NCI-H146 treated with DMSO at 0.1 percent for 48 hours (cell line): ENCODE measurements around the gene RAB3D.
"Not testable (repeated sequence)": the region's sequence is repeated elsewhere in the genome, so short reads cannot be mapped to it uniquely, and the experiment has no call there.

ENCODE experiments used
- DNase-seq: peaks from one replicate; lab custom pipeline; 2025; ENCODE audit not compliant: unreplicated experiment; lab: John Stamatoyannopoulos, UW

RAB3D gene

DNA sequence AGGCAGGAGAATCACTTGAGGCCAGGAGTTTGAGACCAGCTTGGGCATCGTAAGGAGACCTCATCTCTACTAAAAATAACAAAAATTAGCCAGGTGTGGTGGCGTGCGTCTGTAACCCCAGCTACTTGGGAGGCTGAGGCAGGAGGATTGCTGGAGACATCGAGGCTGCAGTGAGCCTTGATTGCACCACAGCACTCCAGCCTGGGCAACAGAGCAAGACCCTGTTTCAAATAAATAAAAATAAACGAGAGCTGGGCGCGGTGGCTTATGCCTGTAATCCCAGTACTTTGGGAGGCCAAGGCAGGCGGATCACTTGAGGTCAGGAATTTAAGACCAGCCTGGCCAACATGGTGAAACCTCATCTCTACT lies 626 bp upstream of the RAB3D start:
- not testable (repeated sequence) for DNase-seq

DNA sequence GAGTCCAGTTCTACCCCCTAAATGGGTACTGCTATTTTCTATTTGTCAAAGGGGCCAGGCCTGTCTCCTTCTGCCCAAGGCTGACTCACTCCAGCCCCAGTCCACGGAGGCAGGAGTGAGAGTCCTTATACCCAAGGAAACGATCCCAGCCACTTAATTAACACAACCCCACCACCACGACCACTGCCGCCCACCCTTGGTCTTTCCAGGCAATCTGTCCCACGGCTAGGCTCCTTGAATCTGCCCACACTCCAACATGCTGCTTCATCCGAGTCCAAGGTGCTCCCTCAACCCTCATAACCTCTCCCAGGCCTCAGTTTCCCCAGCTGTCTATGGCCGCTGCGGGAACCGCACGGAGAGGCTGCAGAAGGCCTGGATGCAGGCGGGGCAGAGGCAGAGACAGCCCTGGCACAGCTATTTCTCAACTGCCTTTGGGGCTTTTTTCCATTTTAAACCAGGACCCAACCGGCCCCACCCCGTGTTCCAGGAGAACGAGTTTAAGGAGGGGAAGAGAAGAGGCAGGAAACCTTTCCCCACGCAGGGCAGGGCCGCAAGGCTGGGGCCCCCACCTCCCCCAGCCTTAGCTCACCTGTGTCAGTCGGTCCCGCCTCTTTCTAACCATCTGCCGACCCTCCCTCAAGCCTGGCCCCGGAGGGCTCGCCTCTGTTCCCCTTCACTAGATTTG lies 746 bp downstream of the RAB3D start:
- no peak for DNase-seq

DNA sequence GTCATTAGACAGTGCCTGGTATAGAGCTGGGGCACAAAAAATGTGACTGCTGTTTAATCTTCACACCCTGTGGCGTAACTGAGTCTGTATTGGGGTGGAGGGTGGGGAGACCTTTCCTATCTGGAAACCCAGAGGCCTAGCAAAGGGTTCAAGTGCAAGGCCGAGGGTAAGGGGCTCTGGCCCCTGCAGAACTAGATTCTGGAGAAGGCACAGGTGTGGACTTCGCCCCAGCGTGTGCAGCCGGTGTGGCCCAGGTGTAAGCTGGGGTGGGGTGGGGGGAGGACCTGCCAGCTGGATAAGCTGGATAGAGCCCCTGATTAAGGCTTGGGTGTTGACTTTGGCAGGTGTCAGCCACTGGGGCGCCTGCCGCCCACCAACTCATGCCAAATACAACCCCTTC lies 1.3 kb downstream of the RAB3D start:
- DNase-seq = no peak

DNA sequence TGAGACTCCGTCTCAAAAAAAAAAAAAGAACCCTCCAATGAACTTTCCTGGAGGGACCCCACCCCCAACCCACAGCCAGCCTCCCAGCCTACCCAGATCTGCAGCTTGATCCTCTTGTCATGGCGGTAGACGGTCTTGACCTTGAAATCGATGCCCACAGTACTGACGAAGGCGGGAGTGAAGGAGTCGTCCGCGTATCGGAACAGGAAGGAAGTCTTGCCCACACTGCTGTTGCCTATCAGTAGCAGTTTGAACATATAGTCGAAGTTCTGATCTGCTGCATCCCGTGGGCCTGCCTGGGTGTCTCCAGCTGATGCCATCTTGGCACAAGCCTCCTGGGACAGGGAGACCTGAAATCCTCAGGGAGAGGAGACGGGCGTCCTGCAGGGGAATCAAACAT lies 2.4 kb downstream of the RAB3D start:
- no peak for DNase-seq

DNA sequence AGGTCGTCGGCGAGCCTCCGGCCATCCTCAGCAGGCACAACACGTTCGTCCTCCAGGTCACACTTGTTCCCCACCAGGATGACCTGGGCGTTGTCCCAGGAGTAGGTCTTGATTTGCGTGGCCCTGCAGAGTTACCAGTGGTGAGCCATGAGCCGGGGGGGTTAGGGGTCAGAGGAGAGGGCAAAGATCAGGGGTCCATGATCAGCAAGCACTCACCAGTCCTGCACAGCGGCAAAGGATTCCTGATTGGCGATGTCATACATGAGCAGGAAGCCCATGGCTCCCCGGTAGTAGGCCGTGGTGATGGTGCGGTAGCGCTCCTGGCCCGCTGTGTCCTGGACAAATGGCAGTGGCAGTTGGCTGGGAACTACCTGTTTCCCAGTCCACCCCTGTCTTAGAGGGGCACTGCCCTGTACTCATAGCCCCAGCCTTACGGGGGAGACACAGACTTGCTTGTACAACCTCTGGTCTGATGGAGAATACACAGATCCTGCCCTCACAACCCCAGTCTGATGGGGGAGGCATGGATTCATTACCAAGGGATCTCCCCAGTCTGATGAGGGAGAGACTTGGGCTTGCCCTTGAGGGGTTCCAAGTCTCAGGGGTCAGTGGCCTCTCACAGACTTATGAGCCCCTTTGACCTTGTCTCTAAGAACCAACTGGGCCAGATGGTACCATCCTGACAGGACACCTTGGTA lies 3.9 kb downstream of the RAB3D start:
- no peak for DNase-seq

DNA sequence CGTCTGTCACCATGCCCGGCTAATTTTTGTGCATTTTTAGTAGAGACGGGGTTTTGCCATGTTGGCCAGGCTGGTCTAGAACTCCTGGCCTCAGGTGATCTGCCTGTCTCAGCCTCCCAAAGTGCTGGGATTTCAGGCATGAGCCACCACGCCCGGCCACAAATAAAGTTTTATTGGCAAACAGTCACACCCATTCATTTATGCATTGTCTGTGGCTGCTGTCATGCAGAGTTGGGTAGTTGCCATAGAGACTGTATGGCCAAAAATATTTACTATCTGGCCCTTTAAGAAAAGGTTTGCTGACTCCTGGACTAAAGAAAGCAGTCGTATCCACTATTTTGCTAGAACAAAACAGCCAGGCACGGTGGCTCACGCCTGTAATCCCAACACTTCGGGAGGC lies 5.6 kb downstream of the RAB3D start:
- DNase-seq = not testable (repeated sequence)

DNA sequence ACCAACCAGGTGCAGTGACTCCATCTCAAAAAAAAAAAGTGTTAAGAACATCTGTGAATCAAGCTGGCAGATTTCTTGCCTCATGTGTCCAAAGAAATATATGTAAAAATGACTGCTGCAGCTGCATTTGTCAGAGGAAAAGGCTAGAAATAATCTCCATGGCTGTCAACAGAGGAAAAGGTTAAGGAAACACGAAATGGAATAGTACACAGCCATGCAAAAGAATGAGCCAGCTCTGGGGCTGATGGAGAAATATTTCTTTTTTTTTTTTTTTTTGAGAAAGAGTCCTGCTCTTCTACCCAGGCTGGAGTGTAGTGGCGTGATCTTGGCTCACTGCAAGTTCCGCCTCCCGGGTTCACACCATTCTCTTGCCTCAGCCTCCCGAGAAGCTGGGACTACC lies 6.6 kb downstream of the RAB3D start:
- no peak for DNase-seq

DNA sequence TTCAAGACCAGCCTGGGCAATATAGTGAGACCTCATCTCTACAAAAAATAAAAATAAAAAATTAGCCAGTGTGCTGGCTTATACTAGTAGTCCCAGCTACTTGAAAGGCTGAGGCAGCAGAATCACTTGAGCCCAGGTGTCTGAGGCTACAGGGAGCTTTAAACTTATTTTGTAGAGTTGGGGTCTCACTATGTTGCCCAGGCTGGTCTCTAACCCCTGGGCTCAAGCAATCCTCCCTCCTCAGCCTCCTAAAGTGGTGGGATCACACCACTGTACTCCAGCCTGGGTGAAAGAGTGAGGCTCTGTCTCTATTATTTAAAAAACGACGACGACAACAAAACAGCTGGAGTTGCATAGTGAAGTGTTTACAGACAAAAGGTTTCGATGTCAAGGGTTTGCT lies 8.0 kb downstream of the RAB3D start:
- DNase-seq = no peak

DNA sequence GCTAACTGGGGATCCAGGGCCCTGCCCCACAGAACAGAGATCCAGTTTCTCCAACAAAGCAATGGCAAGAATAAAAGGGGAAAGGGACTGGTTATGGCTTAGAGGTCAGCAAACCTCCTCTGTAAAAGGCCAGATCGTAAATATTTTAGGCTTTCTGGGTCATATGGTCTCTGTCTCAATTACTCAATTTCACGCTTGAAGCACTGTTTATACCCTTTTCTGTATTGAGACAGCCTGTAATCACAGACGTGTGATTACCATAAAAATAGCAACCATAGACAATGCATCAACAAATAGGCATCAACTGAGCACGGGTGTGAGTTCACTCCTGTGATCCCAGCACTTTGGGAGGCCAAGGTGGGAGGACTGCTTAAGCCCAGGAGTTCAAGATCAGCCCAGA lies 9.3 kb downstream of the RAB3D start:
- DNase-seq = no peak

DNA sequence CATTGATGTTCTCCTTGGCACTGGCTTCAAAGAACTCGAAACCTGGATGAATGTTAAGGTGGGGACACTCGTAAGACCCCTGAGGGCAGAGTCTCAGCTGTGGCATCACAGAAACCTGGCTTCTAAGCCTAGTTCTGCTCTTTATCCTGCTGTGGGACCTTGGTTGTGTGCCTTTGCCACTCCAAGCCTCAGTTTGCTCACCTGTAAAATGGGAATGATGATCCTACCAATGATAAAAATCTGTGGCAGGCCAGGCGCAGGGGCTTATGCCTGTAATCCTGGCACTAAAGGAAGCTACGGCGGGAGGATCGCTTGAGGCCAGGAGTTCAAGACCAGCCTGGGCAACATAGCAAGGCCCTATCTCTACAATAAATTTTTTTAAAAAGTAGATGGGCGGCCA lies 13.9 kb downstream of the RAB3D start:
- DNase-seq = no peak

DNA sequence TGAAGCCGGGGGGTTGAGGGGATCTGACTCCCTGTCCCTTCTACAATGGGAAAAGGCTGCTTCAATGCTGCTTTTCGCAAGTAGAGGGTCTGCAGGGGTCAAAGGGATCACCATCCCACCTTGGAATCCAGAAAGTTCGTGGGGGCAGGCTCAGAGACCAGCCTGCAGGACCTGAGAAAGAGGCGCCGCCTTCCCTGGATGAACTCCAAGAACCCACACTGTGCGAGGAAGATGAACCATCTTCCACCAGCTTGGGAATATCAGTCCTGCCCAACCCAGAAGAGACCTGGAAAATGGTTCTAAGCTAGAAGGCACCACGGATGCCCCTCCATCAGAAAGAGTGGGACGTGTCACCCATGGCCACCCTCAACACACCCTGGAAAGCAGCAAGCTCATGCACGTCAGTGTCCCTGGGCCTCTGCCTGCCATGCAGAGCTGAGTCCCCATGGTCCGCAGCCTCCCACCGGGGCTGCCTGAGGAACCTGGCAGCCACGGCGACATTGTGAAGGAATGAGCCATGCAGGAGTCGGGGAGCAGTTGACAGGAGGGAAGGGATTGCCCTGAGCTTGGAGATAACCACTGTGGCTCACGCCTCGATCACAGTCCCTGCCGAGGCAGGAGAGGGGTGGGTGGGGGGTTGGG lies 14.6 kb downstream of the RAB3D start:
- no peak for DNase-seq

DNA sequence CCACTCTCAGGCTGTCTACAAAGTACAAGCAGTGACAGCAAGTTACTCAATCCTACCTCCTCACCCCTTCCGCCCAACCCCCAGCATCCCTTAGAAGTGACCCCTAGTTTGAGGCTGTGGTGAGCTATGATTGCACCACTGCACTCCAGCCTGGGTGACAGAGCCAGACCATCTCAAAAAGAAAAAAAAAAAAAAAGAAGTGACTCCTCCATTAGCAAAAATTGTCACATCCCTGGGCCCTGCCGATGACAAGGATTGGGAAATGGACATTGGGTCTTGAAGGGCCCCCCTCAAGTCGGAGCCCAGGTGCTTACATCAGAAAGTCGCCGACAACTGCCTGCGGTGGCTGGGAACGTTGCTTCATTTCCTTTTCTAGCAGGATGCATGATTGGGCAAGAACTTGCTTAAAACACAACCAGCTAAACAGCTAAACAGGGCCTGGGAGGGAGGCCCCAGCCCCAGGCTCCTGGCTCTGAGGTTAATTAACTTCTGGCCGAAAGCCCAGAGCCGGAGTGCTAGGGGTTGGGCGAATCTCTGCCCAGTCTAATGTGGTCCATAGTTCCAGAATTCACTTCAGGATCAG lies 15.3 kb downstream of the RAB3D start:
- DNase-seq = no peak

DNA sequence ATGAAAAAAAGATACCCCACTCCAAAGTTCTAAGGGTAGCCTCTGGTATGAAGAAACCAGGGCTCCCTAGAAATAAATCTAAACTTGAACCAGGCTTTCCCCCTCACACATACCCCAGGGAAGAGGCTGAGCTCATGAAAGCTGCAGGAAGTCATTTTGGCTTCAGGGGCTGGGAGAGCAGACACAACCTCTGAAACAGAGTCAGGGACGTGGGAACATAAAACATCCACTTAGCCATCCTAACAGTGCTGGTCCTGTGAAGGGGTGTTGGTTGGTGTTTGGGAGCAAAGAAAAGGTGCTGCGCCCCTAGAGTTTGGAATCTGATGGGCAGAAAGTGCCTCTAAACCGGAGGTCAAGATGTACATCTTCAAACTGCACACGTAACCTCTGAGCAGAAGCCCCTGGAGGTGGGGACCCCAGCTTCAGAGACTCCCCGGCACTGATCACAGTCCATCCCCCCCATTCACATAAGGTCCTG lies 15.8 kb downstream of the RAB3D start:
- DNase-seq = no peak

DNA sequence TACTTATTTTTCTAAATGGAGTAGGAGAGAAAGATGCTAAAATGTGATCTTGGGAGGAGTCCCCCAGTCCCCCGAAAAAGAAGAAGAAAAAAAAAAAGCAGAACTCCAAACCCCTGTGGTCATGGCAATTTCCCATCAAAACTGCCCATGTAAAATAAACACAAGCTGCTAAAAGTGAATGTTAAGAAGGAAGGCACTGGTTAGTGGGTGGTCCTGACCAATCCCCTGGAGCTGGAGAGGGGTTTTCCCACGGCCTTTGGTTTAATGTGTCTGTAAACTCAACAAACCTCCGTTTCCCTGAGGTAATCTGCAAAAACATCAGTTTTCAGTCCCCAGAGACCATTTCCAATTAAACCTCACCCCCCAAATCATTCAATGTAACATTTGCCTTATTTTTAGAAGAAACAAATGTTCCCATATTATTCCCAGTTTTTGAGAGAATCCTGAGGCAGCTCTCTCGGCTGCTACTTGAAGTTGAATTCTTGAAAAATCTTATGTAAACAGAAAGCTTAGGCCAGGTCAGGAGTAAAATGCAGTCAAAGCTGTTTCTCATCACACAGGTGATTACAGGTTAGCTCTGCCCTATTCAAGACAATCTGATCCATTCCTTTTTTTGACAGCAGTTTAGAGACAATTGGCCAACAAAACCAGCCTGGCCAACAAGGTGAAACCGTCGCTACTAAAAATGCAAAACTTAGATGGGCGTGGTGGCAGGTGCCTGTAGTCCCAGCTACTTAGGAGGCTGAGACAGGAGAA lies 17.0 kb downstream of the RAB3D start:
- DNase-seq = no peak

DNA sequence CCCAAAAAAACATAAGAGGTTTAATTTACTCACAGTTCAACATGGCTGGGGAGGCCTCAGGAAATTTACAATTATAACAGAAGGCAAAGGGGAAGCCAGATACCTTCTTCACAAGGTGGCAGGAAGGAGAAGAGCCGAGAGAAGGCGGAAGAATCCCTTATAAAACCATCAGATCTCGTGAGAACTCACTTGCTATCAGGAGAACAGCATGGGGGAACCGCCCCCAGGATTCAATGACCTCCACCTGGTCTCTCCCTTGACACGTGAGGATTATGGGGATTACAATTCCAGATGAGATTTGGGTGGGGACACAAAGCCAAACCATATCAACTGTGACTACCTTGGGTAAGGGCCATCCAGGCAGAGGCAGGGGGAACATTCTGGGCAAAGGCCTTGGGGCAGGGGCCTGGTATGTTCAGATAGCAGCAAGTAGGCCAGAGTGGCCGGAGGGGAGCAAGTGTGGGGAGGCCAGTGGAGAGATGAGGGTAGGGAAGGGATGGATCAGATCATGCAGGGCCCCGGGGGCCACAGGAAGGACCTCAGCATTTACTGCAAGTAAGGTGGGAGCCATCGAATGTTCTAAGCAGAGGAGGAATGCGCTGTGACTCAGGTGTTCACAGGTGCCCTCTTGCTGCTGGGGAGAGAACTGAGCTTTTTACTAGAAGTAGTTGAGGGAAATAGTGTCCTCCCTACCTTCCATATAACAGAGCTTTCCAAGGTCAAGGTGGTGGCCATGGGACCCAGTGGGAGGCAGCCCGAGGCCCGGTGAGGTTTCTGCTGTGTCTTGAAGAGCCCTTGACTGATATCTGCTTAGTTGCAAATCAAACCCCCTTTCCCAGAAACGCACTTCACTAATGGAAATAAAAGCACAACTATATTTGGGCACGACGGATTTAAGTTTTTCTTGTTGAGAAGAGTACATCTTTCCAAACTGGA lies 18.0 kb downstream of the RAB3D start:
- DNase-seq = no peak

DNA sequence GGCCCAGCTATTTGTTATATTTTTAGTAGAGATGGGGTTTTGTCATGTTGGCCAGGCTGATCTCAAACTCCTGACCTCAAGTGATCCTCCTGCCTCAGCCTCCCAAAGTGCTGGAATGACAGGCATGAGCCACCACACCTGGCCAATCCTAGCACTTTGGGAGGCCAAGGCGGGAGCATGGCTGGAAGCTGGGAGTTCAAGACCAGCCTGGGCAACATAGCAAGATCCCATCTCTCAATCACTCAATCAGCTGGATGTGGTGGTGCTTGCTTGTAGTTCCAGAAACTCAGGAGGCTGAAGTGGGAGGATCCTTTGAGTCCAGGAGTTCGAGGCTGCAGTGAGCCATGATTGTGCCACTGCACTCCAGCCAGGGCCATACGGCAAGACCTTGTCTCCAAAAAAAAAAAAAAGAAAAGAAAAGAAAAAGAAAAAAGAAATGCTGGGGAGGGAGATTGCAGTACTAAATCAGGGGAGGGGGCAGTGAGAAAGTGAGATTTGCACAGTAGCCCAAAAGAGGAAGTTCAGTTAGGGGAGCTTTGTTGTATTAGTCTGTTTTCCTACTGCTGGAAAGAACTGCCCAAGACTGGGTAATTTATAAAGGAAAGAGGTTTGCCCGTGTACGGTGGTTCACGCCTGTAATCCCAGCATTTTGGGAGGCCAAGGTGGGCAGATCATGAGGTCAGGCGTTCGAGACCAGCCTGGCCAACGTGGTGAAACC lies 19.0 kb downstream of the RAB3D start:
- not testable (repeated sequence) for DNase-seq

DNA sequence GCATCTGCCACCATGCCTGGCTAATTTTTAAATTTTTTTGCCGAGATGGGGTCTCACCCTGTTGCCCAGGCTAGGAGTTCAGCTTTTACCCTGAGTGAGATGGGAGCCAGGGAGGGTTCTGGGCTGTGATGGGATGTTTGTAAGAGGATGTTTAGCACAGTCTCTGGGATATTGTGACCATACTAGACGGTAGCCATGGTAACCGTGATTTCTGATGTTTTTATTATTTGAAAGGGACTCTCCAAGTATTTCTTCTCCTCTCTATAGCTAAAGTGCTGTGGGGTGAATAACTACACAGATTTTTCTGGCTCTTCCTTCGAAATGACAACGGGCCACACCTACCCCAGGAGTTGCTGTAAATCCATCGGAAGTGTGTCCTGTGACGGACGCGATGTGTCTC lies 33.1 kb downstream of the RAB3D start:
- no peak for DNase-seq

DNA sequence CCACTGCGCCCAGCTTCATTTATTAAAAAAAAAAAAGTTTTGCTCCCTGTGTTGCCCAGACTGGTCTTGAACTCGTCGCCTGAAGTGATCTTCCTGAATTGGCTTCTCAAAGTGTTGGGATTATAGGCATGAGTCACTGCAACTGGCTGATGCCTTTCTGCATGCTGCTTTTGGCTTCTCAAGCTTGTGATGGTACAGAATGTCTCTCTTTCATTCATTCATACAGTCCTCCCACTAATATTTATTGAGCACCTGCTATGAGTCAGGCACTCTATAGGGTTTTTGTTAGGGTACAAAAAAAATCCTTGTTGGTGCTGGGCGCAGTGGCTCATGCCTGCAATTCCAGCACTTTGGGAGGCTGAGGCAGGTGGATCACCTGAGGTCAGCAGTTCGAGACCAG lies 34.5 kb downstream of the RAB3D start:
- DNase-seq = no peak

DNA sequence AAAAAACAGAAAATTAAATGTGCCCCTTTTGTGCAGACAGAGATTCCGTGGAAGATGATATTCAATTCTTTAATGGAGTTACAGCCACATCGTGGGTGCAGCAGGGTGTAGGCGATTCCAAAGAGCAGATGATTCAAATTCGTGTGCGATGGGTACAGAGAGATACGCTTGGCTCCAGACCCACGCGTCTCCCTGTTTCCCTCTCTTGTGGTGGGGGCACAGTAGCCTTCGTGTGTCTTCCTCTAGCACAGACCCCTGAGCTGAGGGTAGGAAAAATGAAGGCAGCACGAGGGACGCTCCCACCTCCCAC lies 38.7 kb downstream of the RAB3D start:
- DNase-seq = no peak
